H1 (cell line): ENCODE data around the gene HSDL2. TPM values are rescaled to one million over a fixed set of nuclear protein-coding genes. Genes with fewer than 3 reads are reported as not detected.

Experiments used
- CTCF ChIA-PET: fragments of 300-600 bp; sonication (Branson Sonifier 250); formaldehyde crosslinking; loops from one replicate; lab custom pipeline; 2021; ENCODE audit not compliant: partially characterized antibody; lab: Charles Lee
- POLR2A ChIA-PET: fragments of 300-600 bp; sonication (Branson Sonifier 250); formaldehyde crosslinking; loops from one replicate; lab custom pipeline; 2021; ENCODE audit warnings: inconsistent platforms; ENCODE audit not compliant: partially characterized antibody; lab: Charles Lee
- DNase-seq, 2 experiments: peaks; one replicate each; pipeline versions ENCODE4 v3.0.0 to v3.0.0-alpha.2; 2010 to 2022; ENCODE audit warnings: low spot score in 2 of 2, low read depth in 1 of 2, mixed read lengths in 1 of 2
- FAIRE-seq: peaks from 2 replicates; lab custom pipeline; 2011; peaks lifted over from hg19 to GRCh38; lab: Jason Lieb, UNC
- H2AFZ ChIP-seq: 2 replicates; pipeline ENCODE4 v1.8.1; 2012; ENCODE audit warnings: low read length, inconsistent platforms
- H2AK5ac ChIP-seq: 2 replicates; pipeline ENCODE4 v1.6.1; 2013; ENCODE audit warnings: low read depth, low read length
- H2BK120ac ChIP-seq: replicated peaks from 2 replicates; pipeline ENCODE3; 2013; ENCODE audit warnings: low read depth, low read length, inconsistent platforms
- H2BK12ac ChIP-seq: 2 replicates; pipeline ENCODE4 v1.6.1; 2013; ENCODE audit warnings: low read depth, low read length
- H2BK15ac ChIP-seq: 2 replicates; pipeline ENCODE4 v1.6.1; 2013; ENCODE audit warnings: low read length
- H2BK20ac ChIP-seq: 2 replicates; pipeline ENCODE4 v1.6.1; 2013; ENCODE audit warnings: low read length
- H2BK5ac ChIP-seq: 2 replicates; pipeline ENCODE4 v1.6.1; 2013; ENCODE audit warnings: low read depth, low read length
- H3K14ac ChIP-seq: 2 replicates; pipeline ENCODE4 v1.6.1; 2013; ENCODE audit warnings: inconsistent platforms; ENCODE audit not compliant: insufficient read length
- H3K18ac ChIP-seq: 2 replicates; pipeline ENCODE4 v1.6.1; 2013; ENCODE audit warnings: low read length; ENCODE audit errors: extremely low read depth
- H3K23ac ChIP-seq: 2 replicates; pipeline ENCODE4 v1.6.1; 2013; ENCODE audit warnings: inconsistent platforms; ENCODE audit not compliant: insufficient read length
- H3K23me2 ChIP-seq: 2 replicates; pipeline ENCODE4 v1.6.1; 2013; ENCODE audit warnings: low read depth, low read length
- H3K27ac ChIP-seq: 2 replicates; pipeline ENCODE4 v1.6.1; 2011; ENCODE audit warnings: low read depth, low read length, inconsistent platforms
- H3K27me3 ChIP-seq, 4 experiments: replicated peaks in 1 of 4; 1 replicate in 1 of 4; 2 replicates in 3 of 4; pipeline versions ENCODE4 v1.6.1 to v1.8.1; 2011 to 2013; ENCODE audit warnings: low read length in 3 of 4, mild to moderate bottlenecking in 3 of 4, inconsistent platforms in 2 of 4, mixed read lengths in 2 of 4, moderate library complexity in 1 of 4; ENCODE audit not compliant: control insufficient read depth in 3 of 4, insufficient read depth in 3 of 4; ENCODE audit errors: extremely low read depth in 1 of 4
- H3K36me3 ChIP-seq, 4 experiments: 2 replicates each; pipeline versions ENCODE4 v1.6.1 to v1.8.1; 2011 to 2013; ENCODE audit warnings: mild to moderate bottlenecking in 4 of 4, low read length in 3 of 4, moderate library complexity in 2 of 4, control low read depth in 1 of 4, inconsistent platforms in 1 of 4; ENCODE audit not compliant: insufficient read depth in 4 of 4, control insufficient read depth in 2 of 4
- H3K4ac ChIP-seq: replicated peaks from 2 replicates; pipeline ENCODE3; 2013; ENCODE audit warnings: low read length, low read depth, mixed read lengths, inconsistent platforms; ENCODE audit not compliant: insufficient read length
- H3K4me1 ChIP-seq, 4 experiments: replicated peaks in 1 of 4; 1 replicate in 1 of 4; 2 replicates in 3 of 4; pipeline versions ENCODE4 v1.6.1 to v1.8.1; 2011 to 2013; ENCODE audit warnings: low read length in 3 of 4, inconsistent platforms in 2 of 4, mixed read lengths in 1 of 4; ENCODE audit not compliant: insufficient read depth in 4 of 4, control insufficient read depth in 3 of 4
- H3K4me2 ChIP-seq, 2 experiments: 2 replicates each; pipeline versions ENCODE4 v1.6.1 to v1.8.1; 2011 to 2013; ENCODE audit warnings: low read depth in 2 of 2, low read length in 2 of 2, control low read depth in 1 of 2, inconsistent platforms in 1 of 2, mild to moderate bottlenecking in 1 of 2; ENCODE audit not compliant: insufficient read depth in 1 of 2
- H3K4me3 ChIP-seq, 4 experiments: fragments of 200-600, 300-600 bp in 1 of 4; sonication (generic), shearing (Covaris generic), sonication (Bioruptor Twin) in 1 of 4; 2 replicates each; pipeline versions ENCODE4 v1.5.1 to v1.8.1; 2011 to 2016; ENCODE audit warnings: low read length in 4 of 4, low read depth in 3 of 4, control low read depth in 2 of 4, inconsistent platforms in 2 of 4, mild to moderate bottlenecking in 2 of 4, mixed read lengths in 1 of 4, moderate library complexity in 1 of 4; ENCODE audit not compliant: insufficient read depth in 2 of 4; ENCODE audit errors: extremely low read depth in 1 of 4
- H3K56ac ChIP-seq: replicated peaks from 2 replicates; pipeline ENCODE3; 2013; ENCODE audit warnings: low read depth, mild to moderate bottlenecking, mixed read lengths, low read length, inconsistent platforms; ENCODE audit not compliant: insufficient read length
- H3K79me1 ChIP-seq: 2 replicates; pipeline ENCODE4 v1.6.1; 2013; ENCODE audit warnings: low read depth, low read length, control low read depth
- H3K79me2 ChIP-seq, 2 experiments: 2 replicates each; pipeline versions ENCODE4 v1.6.1 to v1.8.1; 2012 to 2013; ENCODE audit warnings: low read length in 2 of 2, mild to moderate bottlenecking in 2 of 2, inconsistent platforms in 1 of 2; ENCODE audit not compliant: insufficient read depth in 2 of 2, control insufficient read depth in 1 of 2
- H3K9ac ChIP-seq, 4 experiments: replicated peaks in 1 of 4; 1 replicate in 1 of 4; 2 replicates in 3 of 4; pipeline versions ENCODE4 v1.6.1 to v1.8.1; 2011 to 2013; ENCODE audit warnings: low read depth in 3 of 4, low read length in 3 of 4, control low read depth in 2 of 4, mild to moderate bottlenecking in 2 of 4, moderate library complexity in 2 of 4, inconsistent platforms in 1 of 4; ENCODE audit errors: extremely low read depth in 1 of 4
- H3K9me3 ChIP-seq, 2 experiments: 2 replicates each; pipeline versions ENCODE4 v1.6.1 to v1.8.1; 2012 to 2013; ENCODE audit warnings: mild to moderate bottlenecking in 2 of 2, moderate library complexity in 2 of 2, control low read depth in 1 of 2, inconsistent platforms in 1 of 2, low read depth in 1 of 2, low read length in 1 of 2, mixed read lengths in 1 of 2; ENCODE audit not compliant: insufficient read depth in 2 of 2
- H4K20me1 ChIP-seq, 2 experiments: replicated peaks in 1 of 2; 2 replicates each; pipeline versions ENCODE3 to v1.8.1; 2011 to 2013; ENCODE audit warnings: inconsistent platforms in 2 of 2, low read length in 2 of 2, mild to moderate bottlenecking in 1 of 2; ENCODE audit not compliant: insufficient read depth in 2 of 2, control insufficient read depth in 1 of 2
- H4K5ac ChIP-seq: 2 replicates; pipeline ENCODE4 v1.6.1; 2013; ENCODE audit warnings: low read length, low read depth, mixed read lengths, inconsistent platforms; ENCODE audit not compliant: insufficient read length
- H4K8ac ChIP-seq: 2 replicates; pipeline ENCODE4 v1.8.0; 2013; ENCODE audit warnings: mild to moderate bottlenecking, moderate library complexity, low read length, inconsistent platforms; ENCODE audit not compliant: insufficient read depth; ENCODE audit errors: extremely low read depth
- H4K91ac ChIP-seq: replicated peaks from 2 replicates; pipeline ENCODE3; 2013; ENCODE audit warnings: low read length, mixed read lengths, inconsistent platforms; ENCODE audit not compliant: insufficient read length
- WGBS, 2 experiments: shearing (Covaris generic) in 1 of 2; methylation state at CpG; one replicate each; pipeline versions ENCODE4 v1.1.6 to v1.1.7; 2013 to 2015; ENCODE audit warnings: low lambda C conversion rate in 2 of 2, mixed read lengths in 2 of 2, inconsistent platforms in 1 of 2, low coverage in 1 of 2, missing lambda C conversion rate in 1 of 2; ENCODE audit not compliant: insufficient replicate concordance in 2 of 2, insufficient coverage in 1 of 2, insufficient read length in 1 of 2; ENCODE audit errors: extremely low coverage in 1 of 2, missing lambda C conversion rate in 1 of 2; 5-methylcytosine and 5-hydroxymethylcytosine counted together
- polyA plus RNA-seq, 7 experiments: library from polyadenylated mRNA; depleted of rRNA in 3 of 7; stranded (reverse) in 5 of 7; unstranded in 2 of 7; fragments of >200 nt in 5 of 7; fragments of 200-250 nt in 2 of 7; gene quantifications; 1 replicate in 5 of 7; 2 replicates in 1 of 7; 4 replicates in 1 of 7; pipeline versions ENCODE4 v1.2.1 to v1.2.3, GENCODE V29; 2011 to 2013; ENCODE audit warnings: missing spikeins in 2 of 7, mixed read lengths in 2 of 7
- total RNA-seq: library from RNA; stranded (reverse); fragmentation: NEBNext Ultra II Directional; extraction: Animal tissue kit (Norgen Biotek cat#: 25700); gene quantifications from 2 replicates; pipeline ENCODE4 v1.2.1, GENCODE V29; 2021
- TF ChIP-seq, protein P1 (sequence below), 3 experiments: IDR thresholded peaks; 1 replicate in 2 of 3; 2 replicates in 1 of 3; pipeline versions ENCODE4 v1.5.1 to v1.6.1; 2011; ENCODE audit warnings: low read length in 3 of 3, mild to moderate bottlenecking in 3 of 3, inconsistent platforms in 2 of 3, low read depth in 1 of 3, moderate library complexity in 1 of 3; ENCODE audit not compliant: insufficient read depth in 1 of 3; ENCODE audit errors: control extremely low read depth in 1 of 3

The HSDL2 gene
- total and polyA plus RNA-seq, 2 of the 8 experiments (the other 6 are each of a cell fraction or from before 2014, with no cell fraction given): 6.6 to 15.4 TPM

DNA sequence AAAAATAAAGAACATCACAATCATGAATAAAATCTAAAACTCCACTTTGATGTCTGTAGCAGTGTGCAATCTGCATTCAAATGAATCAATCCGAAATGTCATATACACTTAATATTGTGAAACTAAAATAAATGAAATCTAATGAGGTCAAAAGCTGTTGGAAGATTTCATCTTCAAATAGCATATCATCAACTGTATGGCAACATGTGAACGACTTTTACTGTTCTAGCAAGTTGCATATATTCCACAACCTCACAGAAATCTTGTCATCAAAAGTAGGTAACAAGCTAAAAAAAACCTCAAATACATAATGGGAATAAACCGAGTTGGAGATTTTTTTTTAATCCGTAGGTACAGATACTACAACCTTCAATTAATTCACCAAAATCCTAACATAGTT is 47.7 kb upstream of the HSDL2 start:
- peaks cover 0 to 4% of the 10 kb centered on the region in 2 experiments for H4K20me1 ChIP-seq
- H4K5ac ChIP-seq: no peak overlapping the region
- H2BK20ac ChIP-seq: no peak overlapping the region
- ChIA-PET POLR2A (no interaction called here), CTCF (interaction anchor here (0.9 to 1.8 kb wide), 9 partner anchors 9 to 253 kb away, joined by 3 to 7 read pairs (median 4); no protein-coding TSS in a partner anchor)
- peaks cover 0 to 6% (median 0%) of the 10 kb centered on the region in 4 experiments; a peak in 3 of 7 replicates for H3K4me1 ChIP-seq
- FAIRE-seq (no peak), DNase-seq (no peak)
- no peak overlapping the region for H2AFZ ChIP-seq
- H3K23me2 ChIP-seq: peaks cover 2% of the 10 kb centered on the region; the same call in 1 of the 2 replicates
- no peak overlapping the region for H2BK12ac ChIP-seq
- H3K9ac ChIP-seq: peak overlapping the region in 1 of 4 experiments; percentile 78; a peak in 1 of 7 replicates
- H3K9me3 ChIP-seq: no peaks in the 10 kb centered on the region
- H2BK5ac ChIP-seq: no peak overlapping the region
- H2AK5ac ChIP-seq: no peak overlapping the region
- H3K27ac ChIP-seq: no peak overlapping the region
- no peak overlapping the region for H2BK120ac ChIP-seq
- no peak overlapping the region for H4K8ac ChIP-seq
- no peak overlapping the region for H3K14ac ChIP-seq
- peaks cover 2% of the 10 kb centered on the region; the same call in 1 of the 2 replicates for H3K79me1 ChIP-seq
- peak overlapping the region; percentile 93 for H3K56ac ChIP-seq
- no peaks in the 10 kb centered on the region for H3K36me3 ChIP-seq
- no peak overlapping the region for H3K23ac ChIP-seq
- no peak overlapping the region for H4K91ac ChIP-seq
- no peak overlapping the region for H2BK15ac ChIP-seq
- peak overlapping the region; percentile 62 for H3K4me2 ChIP-seq
- no peaks in the 10 kb centered on the region for H3K27me3 ChIP-seq
- no peak overlapping the region for H3K18ac ChIP-seq
- H3K4me3 ChIP-seq: peak overlapping the region; percentile 79 to 94 (median 84)
- whole genome bisulfite sequencing, 2 experiments: 7% methylated on average over 4 of the region's 4 CpGs; no CpG with 5 or more reads in 1 of the 2 experiments
- H3K79me2 ChIP-seq: peaks cover 11 to 53% of the 10 kb centered on the region in 2 experiments
- H3K4ac ChIP-seq: no peak overlapping the region
- TF ChIP-seq, protein P1, sequence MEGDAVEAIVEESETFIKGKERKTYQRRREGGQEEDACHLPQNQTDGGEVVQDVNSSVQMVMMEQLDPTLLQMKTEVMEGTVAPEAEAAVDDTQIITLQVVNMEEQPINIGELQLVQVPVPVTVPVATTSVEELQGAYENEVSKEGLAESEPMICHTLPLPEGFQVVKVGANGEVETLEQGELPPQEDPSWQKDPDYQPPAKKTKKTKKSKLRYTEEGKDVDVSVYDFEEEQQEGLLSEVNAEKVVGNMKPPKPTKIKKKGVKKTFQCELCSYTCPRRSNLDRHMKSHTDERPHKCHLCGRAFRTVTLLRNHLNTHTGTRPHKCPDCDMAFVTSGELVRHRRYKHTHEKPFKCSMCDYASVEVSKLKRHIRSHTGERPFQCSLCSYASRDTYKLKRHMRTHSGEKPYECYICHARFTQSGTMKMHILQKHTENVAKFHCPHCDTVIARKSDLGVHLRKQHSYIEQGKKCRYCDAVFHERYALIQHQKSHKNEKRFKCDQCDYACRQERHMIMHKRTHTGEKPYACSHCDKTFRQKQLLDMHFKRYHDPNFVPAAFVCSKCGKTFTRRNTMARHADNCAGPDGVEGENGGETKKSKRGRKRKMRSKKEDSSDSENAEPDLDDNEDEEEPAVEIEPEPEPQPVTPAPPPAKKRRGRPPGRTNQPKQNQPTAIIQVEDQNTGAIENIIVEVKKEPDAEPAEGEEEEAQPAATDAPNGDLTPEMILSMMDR (IDR thresholded peaks at IDR 0.05; ENCODE audit: control extremely low read depth in 1 of 3, insufficient read depth in 1 of 3, low read depth in 1 of 3, low read length in 3 of 3): no peak
